Adrenal gland (tissue), 12 donors: ENCODE measurements around the gene RGL1. TPM values are rescaled to one million over a fixed set of nuclear protein-coding genes. Genes with fewer than 3 reads are reported as not detected.

Experiments used
- DNase-seq, 7 donors: peaks; one replicate each; pipeline ENCODE4 v3.0.0-alpha.2; 2019 to 2020
- H3K27ac ChIP-seq, 5 donors: fragments of 200-600 bp; sonication (generic) in 4 of 5; 1 replicate in 3 of 5; 2 replicates in 2 of 5; pipeline versions ENCODE4 v1.5.1 to v1.8.0; 2016 to 2020; ENCODE audit warnings: mild to moderate bottlenecking in 1 of 5
- H3K27me3 ChIP-seq: fragments of 200-600 bp; 2 replicates; pipeline ENCODE4 v1.8.0; 2021
- H3K36me3 ChIP-seq, 2 donors: fragments of 200-600 bp; replicated peaks in 1 of 2; 1 replicate in 1 of 2; 2 replicates in 1 of 2; pipeline versions ENCODE4 v1.5.1 to v1.8.0; 2018 to 2022
- H3K4me1 ChIP-seq, 2 donors: fragments of 200-600 bp; replicated peaks in 1 of 2; 1 replicate in 1 of 2; 2 replicates in 1 of 2; pipeline versions ENCODE4 v1.5.1 to v1.8.0; 2018 to 2021
- H3K4me3 ChIP-seq, 4 donors: fragments of 200-600 bp; sonication (generic) in 3 of 4; one replicate each; pipeline ENCODE4 v1.5.1; 2016 to 2018
- H3K9me3 ChIP-seq, 3 donors: fragments of 200-600 bp; sonication (generic) in 1 of 3; replicated peaks in 1 of 3; 1 replicate in 2 of 3; 2 replicates in 1 of 3; pipeline versions ENCODE4 v1.5.1 to v1.8.0; 2016 to 2021
- POLR2A ChIP-seq, 2 donors: fragments of 450-650 bp; IDR thresholded peaks; one replicate each; pipeline ENCODE4 v1.6.1; 2017; ENCODE audit warnings: antibody characterized with exemption in 2 of 2, mild to moderate bottlenecking in 2 of 2, moderate library complexity in 1 of 2
- WGBS, 4 donors: extraction: QIAGEN DNeasy Blood & Tissue Kit in 2 of 4; methylation state at CpG; one replicate each; pipeline versions ENCODE4 v1.1.5 to v1.1.7; 2013 to 2017; 5-methylcytosine and 5-hydroxymethylcytosine counted together
- intact Hi-C, 2 donors: fragments of 100-400 bp; cut with DNase I; formaldehyde crosslinking; loops; one replicate each; pipeline versions ENCODE4 v1.14.1 to v1.15.0; 2022 to 2023
- polyA plus RNA-seq, 3 donors: library from polyadenylated mRNA; stranded (reverse); fragments of 200-250 nt in 2 of 3; fragments of 350-450 nt in 1 of 3; fragmentation: Illumina TruSeq in 1 of 3; extraction: RNeasy Lipid Tissue Mini Kit (QIAGEN cat#74804) in 1 of 3; gene quantifications; one replicate each; pipeline ENCODE4 v1.2.3, GENCODE V29; 2013 to 2014
- total RNA-seq, 9 donors: library from RNA; depleted of rRNA in 4 of 9; stranded (reverse); fragments of >200 nt in 4 of 9; fragments of 120-200 nt in 1 of 9; fragmentation: NEBNext Ultra II Directional in 1 of 9; extraction: Animal tissue kit (Norgen Biotek cat#: 25700) in 1 of 9; gene quantifications; one replicate each; pipeline versions ENCODE4 v1.1.0 to v1.2.4, GENCODE V29; 2013 to 2023
- TF ChIP-seq, protein P1 (sequence below), 6 experiments: fragments of 450-650 bp in 4 of 6; fragments of 200-600 bp in 2 of 6; sonication (generic) in 1 of 6; IDR thresholded peaks; 1 replicate in 5 of 6; 2 replicates in 1 of 6; pipeline versions ENCODE4 v1.5.1 to v1.8.0; 2016 to 2021; ENCODE audit warnings: antibody characterized with exemption in 6 of 6, mild to moderate bottlenecking in 2 of 6, moderate library complexity in 1 of 6
- donor health status: healthy with polysubstance abuse.
- donor health status: Bipolar disorder and iron deficiency.
- donor health status: DM: yes; HTN: yes; CAD: no.
- donor health status: DM: no; HTN: no; CAD: no.
- donor health status: DM: no; HTN: no; CAD: no.
- donor health status: DM: yes; HTN: yes; CAD: no.

The RGL1 gene
- total and polyA plus RNA-seq, 12 donors: 15.5 to 76.9 (median 34.9) TPM

DNA sequence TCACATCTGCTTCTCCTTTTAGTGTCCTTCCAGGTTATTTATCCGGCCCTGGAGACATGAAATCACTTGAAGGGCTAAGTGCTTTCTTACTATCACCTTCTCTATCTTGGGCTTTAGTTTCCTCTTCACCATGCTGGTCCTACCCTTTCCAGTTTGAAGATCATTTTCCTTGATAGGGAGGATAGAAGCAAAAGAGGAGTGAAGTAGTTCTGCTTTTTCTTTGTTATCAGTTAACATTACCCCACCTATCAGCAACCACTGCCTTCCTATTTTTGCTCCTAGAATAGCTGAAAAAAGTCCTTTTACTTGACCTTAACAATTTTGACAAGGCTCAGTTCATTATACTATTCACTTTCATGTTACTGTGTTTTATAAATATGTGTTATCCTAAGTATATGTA lies 19.4 kb downstream of the RGL1 start:
- H3K36me3 ChIP-seq: no peaks in the 10 kb centered on the region
- H3K27ac ChIP-seq: no peak overlapping the region
- peaks cover 16 to 46% of the 10 kb centered on the region in 2 donors for H3K4me1 ChIP-seq
- intact Hi-C loops: no loop called here
- no peaks in the 10 kb centered on the region for H3K9me3 ChIP-seq
- WGBS, 4 donors: 72 to 85% (median 77%) methylated on average over 1 of the region's 1 CpG
- no peak for DNase-seq
- H3K4me3 ChIP-seq: no peak overlapping the region
- TF ChIP-seq, protein P1, sequence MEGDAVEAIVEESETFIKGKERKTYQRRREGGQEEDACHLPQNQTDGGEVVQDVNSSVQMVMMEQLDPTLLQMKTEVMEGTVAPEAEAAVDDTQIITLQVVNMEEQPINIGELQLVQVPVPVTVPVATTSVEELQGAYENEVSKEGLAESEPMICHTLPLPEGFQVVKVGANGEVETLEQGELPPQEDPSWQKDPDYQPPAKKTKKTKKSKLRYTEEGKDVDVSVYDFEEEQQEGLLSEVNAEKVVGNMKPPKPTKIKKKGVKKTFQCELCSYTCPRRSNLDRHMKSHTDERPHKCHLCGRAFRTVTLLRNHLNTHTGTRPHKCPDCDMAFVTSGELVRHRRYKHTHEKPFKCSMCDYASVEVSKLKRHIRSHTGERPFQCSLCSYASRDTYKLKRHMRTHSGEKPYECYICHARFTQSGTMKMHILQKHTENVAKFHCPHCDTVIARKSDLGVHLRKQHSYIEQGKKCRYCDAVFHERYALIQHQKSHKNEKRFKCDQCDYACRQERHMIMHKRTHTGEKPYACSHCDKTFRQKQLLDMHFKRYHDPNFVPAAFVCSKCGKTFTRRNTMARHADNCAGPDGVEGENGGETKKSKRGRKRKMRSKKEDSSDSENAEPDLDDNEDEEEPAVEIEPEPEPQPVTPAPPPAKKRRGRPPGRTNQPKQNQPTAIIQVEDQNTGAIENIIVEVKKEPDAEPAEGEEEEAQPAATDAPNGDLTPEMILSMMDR (IDR thresholded peaks at IDR 0.05): no peak
- TF ChIP-seq POLR2A (IDR thresholded peaks at IDR 0.05): no peak
- H3K27me3 ChIP-seq: no peaks in the 10 kb centered on the region

DNA sequence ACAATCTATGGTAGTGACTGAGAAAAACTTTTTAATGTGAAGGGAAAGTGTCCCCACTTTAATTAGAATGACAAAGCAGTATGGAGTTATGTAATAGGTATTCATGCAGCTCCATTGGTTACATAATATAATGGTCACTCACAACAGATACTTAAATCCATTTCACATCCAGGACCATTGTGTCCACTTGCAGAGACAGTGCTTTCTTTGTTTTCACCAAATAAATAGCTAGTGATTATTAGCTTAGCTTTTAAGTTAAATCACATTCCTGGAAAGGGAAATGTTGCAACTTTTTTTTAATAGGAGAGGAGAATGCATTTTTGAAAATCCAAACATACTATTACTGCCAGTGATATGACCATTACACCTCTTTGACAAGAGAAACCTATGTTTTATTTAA lies 22.9 kb downstream of the RGL1 start:
- no peak for DNase-seq
- Histone ChIP-seq H3K27ac (no peak overlapping the region), H3K36me3 (no peaks in the 10 kb centered on the region), H3K9me3 (no peaks in the 10 kb centered on the region), H3K4me3 (no peak overlapping the region), H3K4me1 (peaks cover 0 to 23% of the 10 kb centered on the region in 2 donors), H3K27me3 (no peaks in the 10 kb centered on the region)
- intact Hi-C loops: no loop called here
- TF ChIP-seq POLR2A (IDR thresholded peaks at IDR 0.05): no peak
- TF ChIP-seq, protein P1 (IDR thresholded peaks at IDR 0.05): no peak

DNA sequence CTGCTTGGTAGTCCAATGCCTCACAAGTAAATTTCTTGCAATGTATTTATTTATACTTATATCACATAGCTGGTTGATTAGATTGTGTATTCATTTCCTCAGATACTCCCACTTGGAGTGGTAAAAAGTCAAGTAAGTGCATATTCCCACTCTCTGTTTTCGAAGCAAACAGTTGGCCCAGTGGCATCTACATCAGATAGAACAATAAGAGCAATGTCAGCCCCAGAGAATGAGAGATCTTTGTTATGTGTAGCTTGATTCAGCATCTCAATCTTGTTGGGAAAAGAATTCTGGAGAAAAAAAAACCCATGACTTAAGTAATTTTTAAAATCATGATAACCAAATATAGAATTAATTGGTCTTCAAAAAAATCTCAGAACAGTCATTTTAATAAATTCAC lies 25.5 kb downstream of the RGL1 start:
- no peak for TF ChIP-seq POLR2A (IDR thresholded peaks at IDR 0.05)
- TF ChIP-seq, protein P1 (IDR thresholded peaks at IDR 0.05): no peak
- no peaks in the 10 kb centered on the region for H3K36me3 ChIP-seq
- peaks cover 6 to 31% of the 10 kb centered on the region in 2 donors for H3K4me1 ChIP-seq
- no peak overlapping the region for H3K27ac ChIP-seq
- H3K9me3 ChIP-seq: no peaks in the 10 kb centered on the region
- whole genome bisulfite sequencing, 4 donors: 94 to 97% (median 95%) methylated on average over 1 of the region's 1 CpG
- H3K4me3 ChIP-seq: no peak overlapping the region
- no peaks in the 10 kb centered on the region for H3K27me3 ChIP-seq
- DNase-seq: no peak
- intact Hi-C loops: no loop called here

DNA sequence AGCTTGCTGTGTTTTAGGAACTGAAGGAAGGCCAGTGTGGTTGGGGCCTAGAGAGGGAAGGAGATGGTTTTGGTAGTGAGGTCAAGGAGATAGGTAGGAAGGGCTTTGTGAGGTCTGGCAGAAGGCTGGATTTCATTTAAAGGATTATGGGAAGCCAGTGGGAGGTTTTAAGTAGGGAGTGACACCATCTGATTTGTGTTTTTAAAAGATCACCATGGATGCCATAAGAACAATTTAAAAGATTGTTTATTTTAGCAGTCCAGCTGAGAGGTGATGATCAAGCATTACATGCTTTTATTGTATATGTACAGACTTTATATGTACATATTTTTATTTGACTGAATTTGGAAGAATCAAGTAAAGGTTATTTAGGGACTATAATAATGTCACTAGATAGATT lies 26.4 kb downstream of the RGL1 start:
- H3K36me3 ChIP-seq: no peaks in the 10 kb centered on the region
- no peak overlapping the region for H3K4me3 ChIP-seq

More for the DNA sequence above, 26.4 kb downstream of the RGL1 start:
- DNase-seq: no peak
- TF ChIP-seq, protein P1 (IDR thresholded peaks at IDR 0.05): no peak
- peaks cover 7 to 38% of the 10 kb centered on the region in 2 donors for H3K4me1 ChIP-seq
- intact Hi-C loops: no loop called here
- no peaks in the 10 kb centered on the region for H3K27me3 ChIP-seq
- no peak overlapping the region for H3K27ac ChIP-seq
- no peaks in the 10 kb centered on the region for H3K9me3 ChIP-seq
